H4 (cell line): ENCODE measurements around the gene VPS37C. TPM values are rescaled to one million over a fixed set of nuclear protein-coding genes. Genes with fewer than 3 reads are reported as not detected.

Experiments used
- DNase-seq: peaks from one replicate; pipeline ENCODE4 v3.0.0-alpha.2; 2015; ENCODE audit warnings: low spot score
- total RNA-seq: library from RNA; depleted of rRNA; stranded (reverse); fragments of >200 nt; shearing (Covaris generic); gene quantifications from 2 replicates; pipeline ENCODE4 v1.2.3, GENCODE V29; 2014

The VPS37C gene
- total RNA-seq, 1 experiment from 2014 or later = 4.6 TPM

- DNase-seq = no peak
These were observed 6.7 kb downstream of the VPS37C start for GRCh38 chr11:61154528-61154927.

DNA sequence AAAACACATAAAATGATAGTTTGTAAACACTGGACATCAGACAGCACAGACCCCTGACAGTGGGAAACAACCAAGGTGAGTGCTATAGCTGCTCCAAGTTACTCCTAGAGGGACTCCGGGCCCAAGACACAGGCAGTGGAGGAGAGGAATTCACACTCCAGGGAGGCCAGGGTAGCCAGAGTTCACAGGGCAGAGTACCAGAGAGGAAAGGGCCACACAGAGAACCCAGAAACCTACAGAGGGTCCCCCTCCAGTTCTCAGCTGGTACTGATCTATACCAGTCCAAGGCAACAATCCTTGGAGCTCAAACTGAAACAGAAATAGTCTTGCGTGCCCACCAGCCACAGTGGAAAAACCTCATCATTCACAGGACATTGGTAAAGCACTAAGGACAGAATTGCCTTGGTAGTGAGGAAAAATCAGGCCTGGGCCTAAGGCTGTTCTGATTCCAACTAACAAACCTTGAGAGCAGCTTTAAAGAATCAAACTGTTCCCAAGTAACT lies 7.6 kb downstream of the VPS37C start:
- no peak for DNase-seq

- DNase-seq = no peak
These were observed 8.2 kb downstream of the VPS37C start for GRCh38 chr11:61152816-61153592.

DNA sequence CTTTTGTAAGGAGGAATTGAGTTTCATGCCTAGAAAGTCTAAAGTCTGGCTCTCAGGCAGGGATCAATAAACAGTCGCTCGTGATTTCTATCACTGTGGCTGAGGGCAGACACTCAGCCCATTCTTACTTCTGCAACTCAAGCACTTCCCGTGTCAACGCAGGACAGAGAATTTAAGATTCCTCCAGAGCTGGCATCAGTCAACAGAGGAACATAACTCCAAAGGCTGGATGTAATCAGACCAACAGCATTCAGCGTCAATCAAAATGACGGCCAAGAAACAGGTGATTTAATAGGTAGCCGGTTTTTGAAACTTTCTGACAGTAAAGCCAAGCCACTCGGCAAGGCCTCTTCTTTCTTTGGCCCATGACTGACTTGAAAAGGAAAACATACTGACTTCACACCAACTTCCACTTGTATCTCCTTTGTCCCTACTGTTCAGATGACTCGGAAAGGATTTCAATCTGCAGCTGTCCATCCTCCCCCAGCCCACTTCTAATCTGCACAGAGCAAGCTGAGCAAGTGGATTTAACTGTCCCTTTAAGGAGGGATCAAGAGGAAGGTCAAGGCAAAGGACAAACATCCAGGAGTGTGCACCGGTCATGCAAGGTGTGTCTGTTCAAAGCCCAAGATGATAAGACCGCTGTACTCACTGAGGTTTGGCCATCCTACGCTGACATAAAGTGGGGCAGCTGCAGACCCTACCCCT lies 9.5 kb downstream of the VPS37C start:
- no peak for DNase-seq

DNA sequence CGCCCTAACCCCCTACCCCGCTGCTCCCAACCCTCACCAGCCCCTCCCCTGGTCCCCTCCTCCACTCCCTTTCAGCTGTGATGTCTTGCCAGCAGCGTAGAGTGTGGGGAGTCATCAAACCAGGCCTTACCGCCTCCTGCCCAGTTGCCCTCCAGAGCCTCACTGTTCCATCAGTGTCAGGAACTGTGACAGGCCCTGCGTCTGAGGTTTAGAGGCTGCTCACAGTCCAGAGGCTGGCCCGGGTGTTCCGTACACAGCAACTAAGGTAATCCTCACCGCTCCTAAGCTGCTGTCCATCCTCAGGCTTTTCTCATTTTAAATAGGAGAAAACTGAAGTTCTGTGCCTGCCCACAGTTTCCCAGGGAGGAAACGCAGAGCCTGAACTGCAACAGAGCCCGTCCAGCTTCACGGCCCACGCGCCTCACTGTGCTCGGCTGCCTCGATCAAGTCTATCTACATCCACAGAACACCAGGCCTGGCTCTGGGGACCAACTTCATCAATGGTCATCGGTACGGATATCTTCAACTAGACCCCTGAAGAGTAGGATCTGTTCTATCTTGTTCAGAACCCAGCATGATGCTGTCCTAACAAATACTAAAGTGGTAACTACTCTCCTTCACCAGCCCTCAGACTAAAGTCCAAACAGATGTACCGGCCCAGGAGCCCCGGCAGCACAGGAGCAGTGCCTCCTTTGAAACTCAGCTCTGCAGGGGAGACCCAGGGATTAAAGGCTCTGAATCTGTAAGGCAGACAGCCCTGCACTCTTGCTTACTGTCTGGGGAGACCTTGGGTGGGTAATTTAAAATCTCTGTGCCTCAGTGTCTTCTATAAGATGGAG lies 10.3 kb downstream of the VPS37C start:
- DNase-seq = no peak

GRCh38 chr11:61149624-61150615 lies 11.3 kb downstream of the VPS37C start:
- DNase-seq = no peak

DNA sequence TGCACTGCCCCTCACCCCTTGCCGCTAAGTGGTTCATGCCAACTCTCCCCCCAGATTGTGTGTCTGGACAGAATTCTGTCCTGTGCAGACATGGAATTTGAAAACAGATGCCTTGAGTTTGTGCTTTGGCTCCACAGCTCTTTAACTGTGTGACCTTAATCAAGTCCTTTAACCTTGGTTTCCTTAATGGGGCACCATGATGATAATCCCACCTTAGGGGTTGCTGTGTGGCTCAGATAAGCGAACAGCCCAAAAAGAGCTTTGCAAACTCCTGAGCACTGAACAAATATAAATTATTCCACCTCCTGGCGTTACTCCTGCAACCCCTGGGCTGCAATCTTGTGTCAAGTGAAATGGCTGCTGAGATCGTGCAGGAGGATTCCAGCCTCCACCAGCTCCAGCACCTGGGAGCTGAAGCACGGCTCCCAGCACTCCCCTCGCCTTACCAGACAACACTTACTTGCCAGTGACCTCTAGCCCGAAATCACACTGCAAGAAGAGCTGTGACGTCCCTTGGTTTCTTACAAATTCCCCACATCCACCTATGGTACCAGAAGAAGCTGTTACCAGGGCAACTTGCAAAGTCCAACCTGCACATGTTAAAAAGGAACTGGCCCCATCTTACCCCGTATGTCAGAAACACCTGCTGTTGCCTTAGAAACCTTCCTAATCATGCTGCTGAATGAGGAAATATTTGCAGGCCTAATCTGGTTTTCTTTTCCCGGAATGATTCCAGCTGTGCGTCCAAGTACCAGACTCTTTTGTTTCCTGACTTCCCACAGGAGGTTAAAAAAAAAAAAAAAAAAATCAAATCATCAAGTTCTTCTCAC lies 13.2 kb downstream of the VPS37C start:
- DNase-seq = no peak

- DNase-seq = no peak
These were observed 14.0 kb downstream of the VPS37C start for GRCh38 chr11:61147271-61147670.

DNA sequence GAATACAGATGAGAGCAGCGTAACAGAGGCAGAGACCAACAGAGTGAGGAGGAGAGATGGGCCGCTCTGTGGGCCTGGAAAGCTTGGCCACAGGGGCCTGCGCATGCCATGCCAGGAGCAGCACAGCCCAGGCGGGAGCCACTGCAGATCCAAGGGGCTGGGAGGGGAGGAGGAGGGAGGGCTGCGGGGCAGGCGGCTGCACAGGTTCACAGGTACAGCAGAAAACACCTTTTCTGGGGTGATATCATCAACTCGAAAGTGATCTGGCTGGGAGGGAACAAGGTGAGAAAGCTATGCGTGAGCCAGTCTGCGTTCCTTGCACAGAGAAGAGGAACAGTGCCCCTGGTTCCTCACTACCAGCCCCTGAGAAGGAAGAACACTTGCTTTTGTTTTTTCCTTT lies 14.8 kb downstream of the VPS37C start:
- no peak for DNase-seq

DNA sequence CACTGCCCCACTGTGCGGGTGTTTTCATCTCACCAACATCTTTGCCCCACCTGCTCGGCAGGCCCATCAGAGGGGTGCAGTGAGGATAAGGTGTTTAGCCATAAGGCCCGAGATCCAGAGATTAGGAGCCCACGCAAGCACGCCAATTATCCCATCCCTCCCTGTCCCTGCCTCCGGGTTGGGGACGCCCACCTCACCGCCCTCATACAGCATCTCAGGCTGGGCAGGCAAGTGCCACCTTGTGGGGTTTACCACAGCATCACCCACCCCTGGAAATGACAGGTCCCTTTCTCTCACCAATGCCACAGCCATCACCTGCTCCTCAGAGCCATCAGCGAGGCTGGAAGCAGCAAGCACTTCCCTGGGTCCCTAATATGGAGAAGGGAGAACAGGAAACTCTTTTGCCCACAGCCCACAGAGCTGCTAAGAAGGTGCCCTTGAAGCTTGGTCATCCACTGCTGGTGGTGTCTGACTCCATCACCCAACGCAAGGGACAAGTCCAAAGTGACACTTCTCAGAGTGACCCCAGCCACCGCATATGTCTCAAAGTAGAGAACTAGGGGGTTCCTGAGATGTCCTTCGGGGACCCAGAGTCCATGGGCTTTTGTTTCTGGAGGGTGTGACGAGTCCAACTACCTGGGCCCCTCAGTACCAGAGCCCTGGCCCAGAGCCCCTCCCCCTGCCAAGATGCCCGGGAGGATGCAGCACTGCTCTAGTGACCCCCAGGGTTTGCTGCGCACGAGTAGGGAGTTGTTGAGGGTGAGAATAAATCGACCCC lies 15.8 kb downstream of the VPS37C start:
- no peak for DNase-seq

GRCh38 chr11:61144511-61145179 lies 16.6 kb downstream of the VPS37C start:
- DNase-seq = no peak

DNA sequence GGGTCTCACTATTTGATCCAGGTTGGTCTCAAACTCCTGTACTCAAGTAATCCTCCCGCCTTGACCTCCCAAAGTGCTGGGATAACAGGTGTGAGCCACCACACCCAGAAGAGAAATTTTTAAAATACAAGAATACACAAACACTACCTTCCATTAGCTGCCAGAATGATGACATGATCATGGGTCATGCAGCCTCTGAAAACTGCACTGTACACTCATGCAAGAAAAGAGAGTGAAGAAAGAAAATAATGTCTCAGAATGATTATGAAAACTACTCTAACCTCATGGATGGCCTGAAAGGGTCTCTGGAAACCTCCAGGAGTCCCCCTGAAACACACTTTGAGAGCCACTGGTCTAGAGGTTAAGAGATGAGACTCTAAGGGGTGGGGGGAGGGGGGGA lies 18.8 kb downstream of the VPS37C start:
- DNase-seq = no peak

DNA sequence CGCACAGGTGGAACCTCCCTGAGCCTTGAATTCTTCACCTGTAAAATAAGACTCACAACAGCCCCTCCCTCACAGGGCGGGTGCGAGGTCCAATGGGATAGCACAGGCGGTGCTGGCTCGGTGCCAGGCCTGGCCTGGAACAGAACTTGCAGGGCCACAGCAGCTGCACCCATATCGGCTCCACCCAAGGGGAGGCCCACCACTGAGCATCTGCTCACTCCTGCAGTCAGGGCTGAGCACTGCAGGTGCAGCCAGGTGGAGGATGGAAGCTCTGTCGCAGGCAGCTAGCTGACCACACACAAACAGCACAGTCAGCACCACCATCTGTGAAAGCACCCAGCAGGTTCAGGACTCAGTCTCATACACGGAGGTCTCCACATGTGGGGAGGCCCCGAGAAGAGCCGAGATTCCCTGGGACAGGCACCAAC lies 19.6 kb downstream of the VPS37C start:
- DNase-seq = no peak

GRCh38 chr11:61140416-61140815 lies 20.8 kb downstream of the VPS37C start:
- DNase-seq = no peak

DNA sequence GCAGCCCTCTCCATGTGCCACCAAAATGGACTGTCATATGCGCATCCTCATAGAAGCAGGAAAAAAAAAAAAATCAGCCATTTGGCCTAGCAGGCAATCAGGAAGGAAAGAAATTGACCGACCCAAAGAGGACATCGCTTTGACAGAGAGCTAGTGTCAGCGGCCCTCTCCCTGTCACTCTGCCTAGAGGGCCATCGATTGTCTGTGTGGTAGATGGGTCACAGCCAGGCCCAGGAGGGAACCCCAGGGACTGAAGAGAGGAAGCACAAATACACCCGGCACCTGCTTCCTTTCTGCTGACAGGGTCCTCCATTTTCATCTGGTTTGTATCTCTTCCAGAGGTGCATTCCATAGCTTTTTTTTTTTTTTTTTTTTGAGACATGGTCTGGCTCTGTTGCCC lies 21.8 kb downstream of the VPS37C start:
- DNase-seq = no peak

DNA sequence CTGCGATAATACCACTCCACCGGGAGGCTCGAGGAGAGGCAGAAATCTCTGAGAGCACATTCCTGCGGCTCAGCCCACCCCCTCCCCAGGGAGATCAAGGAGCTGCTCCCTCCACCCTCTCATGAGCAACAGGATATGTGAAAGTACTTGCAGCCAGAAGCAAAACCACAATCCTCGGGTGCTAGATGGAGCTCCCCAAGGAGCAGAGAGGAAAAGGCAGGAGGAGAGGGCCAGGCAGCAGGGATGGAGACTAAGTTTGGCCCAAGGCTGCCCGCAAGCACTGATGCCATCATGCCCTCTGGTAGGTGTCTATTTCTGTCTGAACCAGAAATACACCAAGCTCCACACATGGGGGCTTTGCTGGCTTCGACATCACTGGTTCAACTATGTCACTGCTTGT lies 22.3 kb downstream of the VPS37C start:
- DNase-seq = no peak

GRCh38 chr11:61134801-61135257 lies 26.4 kb downstream of the VPS37C start:
- no peak for DNase-seq

DNA sequence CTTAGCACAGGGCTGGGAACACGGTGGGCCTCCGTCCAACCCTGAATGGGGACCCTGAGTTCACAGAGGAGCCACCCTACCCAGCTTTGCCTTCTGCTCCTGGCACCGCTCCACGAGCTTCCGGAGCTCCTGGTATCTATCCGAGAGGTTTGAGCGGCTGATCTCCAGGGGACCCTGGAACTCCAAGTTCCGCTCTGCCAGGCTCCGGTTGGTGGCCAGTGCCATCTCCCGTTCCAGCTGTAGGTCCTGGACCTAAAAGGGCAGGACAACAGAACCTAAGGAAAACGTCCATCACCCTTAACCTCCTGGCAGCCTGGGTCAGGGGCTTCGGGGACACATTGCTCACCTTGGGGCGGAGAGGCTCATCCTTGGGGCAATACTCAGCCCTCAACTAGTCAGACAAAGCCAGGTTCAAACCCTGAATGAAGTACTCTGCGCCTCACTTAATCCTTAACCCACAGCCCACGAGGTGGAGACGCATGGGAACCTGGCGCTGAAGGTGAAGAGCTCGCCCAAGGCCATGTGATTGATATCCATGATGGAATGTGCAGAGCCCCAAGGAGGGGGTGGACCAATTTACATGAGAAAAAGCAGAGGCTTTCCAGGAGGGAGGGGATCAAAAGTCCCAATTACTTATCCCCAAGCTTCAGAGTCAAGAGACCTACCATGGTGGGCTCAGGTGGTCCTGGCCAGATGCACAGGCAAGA lies 27.1 kb downstream of the VPS37C start:
- DNase-seq = no peak
